Measurements from ENCODE around the gene TSPOAP1. TPM values are rescaled to one million over a fixed set of nuclear protein-coding genes. Genes with fewer than 3 reads are reported as not detected.

TSPOAP1 gene
- total RNA-seq, 1 experiment from 2014 or later, result 10.9 TPM

DNA sequence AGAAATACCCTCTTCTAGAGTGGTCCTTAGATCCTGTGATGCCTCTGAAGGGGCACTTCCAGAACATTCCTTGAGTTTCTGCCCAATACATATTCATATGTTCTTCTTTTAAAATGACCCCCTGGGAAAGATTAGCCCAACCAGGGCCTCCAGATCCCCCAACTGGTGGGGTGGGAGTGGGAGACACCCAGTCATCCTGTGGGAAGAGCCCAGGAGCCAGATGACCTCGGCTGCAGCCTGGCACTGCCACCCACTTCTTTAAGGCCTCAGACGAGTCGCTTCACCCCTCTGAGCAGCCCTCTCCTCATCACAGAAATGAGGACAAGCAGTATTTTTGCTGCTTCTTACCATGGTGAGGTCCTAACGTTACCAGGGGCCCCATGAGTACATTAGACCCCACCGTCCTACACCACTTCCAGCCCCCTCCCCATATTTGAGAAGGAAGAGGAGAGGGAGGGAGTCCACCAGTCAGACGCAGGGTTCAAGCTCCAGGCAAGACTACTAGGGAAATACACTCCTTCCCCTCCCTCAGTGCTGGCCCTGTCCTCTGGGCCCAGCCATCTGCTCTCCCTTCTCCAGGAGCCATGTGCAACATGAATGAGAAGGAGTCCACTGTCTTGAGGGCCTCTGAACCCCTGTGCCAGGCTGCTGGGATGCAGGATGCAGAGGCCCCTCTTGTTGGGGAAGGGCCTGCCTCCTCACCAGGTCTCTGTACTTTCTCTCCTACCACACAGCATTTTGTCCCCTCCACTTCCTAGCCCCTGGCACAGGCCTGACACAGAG is 59.6 kb downstream of the TSPOAP1 start:
- Mint-ChIP-seq H3K27ac (no peak overlapping the region), H3K36me3 (no peaks in the 10 kb centered on the region), H3K9me3 (no peaks in the 10 kb centered on the region), H3K4me1 (no peaks in the 10 kb centered on the region), H3K4me3 (no peak overlapping the region), H3K27me3 (ENCODE audit: low read depth) (peaks cover 19% of the 10 kb centered on the region)
- no peak for DNase-seq (ENCODE audit: low spot score)
- POLR2A ChIA-PET, result no interaction called here
- CTCF ChIA-PET, result interaction anchor here (1.1 kb wide), 1 partner anchor 19 kb away, joined by 4 read pairs; no protein-coding TSS in a partner anchor
- no peak for ATAC-seq
- TF ChIP-seq OVOL2 (CRISPR knock-in tag; IDR thresholded peaks at IDR 0.05; ENCODE audit: borderline replicate concordance) (no peak), HMGA2 (CRISPR knock-in tag; IDR thresholded peaks at IDR 0.05) (no peak), IRF2 (CRISPR knock-in tag; IDR thresholded peaks at IDR 0.05; ENCODE audit: borderline replicate concordance, low read depth) (no peak), ZNF263 (CRISPR knock-in tag; IDR thresholded peaks at IDR 0.05; ENCODE audit: low read depth) (no peak), SP1 (CRISPR knock-in tag; conservative IDR thresholded peaks at IDR 0.05) (no peak), NFATC4 (CRISPR knock-in tag; IDR thresholded peaks at IDR 0.05) (no peak), NR3C1 (CRISPR knock-in tag; conservative IDR thresholded peaks at IDR 0.05; ENCODE audit: low read depth) (no peak), CBFB (CRISPR knock-in tag; IDR thresholded peaks at IDR 0.05; ENCODE audit: low read depth) (no peak), ZNF317 (CRISPR knock-in tag; IDR thresholded peaks at IDR 0.05; ENCODE audit: borderline replicate concordance, low read depth) (no peak), TEAD1 (CRISPR knock-in tag; IDR thresholded peaks at IDR 0.05) (no peak), FOXK1 (CRISPR knock-in tag; IDR thresholded peaks at IDR 0.05) (no peak)
- TF ChIP-seq, protein P1, sequence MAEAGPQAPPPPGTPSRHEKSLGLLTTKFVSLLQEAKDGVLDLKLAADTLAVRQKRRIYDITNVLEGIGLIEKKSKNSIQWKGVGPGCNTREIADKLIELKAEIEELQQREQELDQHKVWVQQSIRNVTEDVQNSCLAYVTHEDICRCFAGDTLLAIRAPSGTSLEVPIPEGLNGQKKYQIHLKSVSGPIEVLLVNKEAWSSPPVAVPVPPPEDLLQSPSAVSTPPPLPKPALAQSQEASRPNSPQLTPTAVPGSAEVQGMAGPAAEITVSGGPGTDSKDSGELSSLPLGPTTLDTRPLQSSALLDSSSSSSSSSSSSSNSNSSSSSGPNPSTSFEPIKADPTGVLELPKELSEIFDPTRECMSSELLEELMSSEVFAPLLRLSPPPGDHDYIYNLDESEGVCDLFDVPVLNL (CRISPR knock-in tag; IDR thresholded peaks at IDR 0.05; ENCODE audit: borderline replicate concordance, low read depth), result no peak
- TF ChIP-seq, protein P2, sequence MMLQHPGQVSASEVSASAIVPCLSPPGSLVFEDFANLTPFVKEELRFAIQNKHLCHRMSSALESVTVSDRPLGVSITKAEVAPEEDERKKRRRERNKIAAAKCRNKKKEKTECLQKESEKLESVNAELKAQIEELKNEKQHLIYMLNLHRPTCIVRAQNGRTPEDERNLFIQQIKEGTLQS (CRISPR knock-in tag; conservative IDR thresholded peaks at IDR 0.05), result no peak
- TF ChIP-seq, protein P3, sequence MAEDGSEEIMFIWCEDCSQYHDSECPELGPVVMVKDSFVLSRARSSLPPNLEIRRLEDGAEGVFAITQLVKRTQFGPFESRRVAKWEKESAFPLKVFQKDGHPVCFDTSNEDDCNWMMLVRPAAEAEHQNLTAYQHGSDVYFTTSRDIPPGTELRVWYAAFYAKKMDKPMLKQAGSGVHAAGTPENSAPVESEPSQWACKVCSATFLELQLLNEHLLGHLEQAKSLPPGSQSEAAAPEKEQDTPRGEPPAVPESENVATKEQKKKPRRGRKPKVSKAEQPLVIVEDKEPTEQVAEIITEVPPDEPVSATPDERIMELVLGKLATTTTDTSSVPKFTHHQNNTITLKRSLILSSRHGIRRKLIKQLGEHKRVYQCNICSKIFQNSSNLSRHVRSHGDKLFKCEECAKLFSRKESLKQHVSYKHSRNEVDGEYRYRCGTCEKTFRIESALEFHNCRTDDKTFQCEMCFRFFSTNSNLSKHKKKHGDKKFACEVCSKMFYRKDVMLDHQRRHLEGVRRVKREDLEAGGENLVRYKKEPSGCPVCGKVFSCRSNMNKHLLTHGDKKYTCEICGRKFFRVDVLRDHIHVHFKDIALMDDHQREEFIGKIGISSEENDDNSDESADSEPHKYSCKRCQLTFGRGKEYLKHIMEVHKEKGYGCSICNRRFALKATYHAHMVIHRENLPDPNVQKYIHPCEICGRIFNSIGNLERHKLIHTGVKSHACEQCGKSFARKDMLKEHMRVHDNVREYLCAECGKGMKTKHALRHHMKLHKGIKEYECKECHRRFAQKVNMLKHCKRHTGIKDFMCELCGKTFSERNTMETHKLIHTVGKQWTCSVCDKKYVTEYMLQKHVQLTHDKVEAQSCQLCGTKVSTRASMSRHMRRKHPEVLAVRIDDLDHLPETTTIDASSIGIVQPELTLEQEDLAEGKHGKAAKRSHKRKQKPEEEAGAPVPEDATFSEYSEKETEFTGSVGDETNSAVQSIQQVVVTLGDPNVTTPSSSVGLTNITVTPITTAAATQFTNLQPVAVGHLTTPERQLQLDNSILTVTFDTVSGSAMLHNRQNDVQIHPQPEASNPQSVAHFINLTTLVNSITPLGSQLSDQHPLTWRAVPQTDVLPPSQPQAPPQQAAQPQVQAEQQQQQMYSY (CRISPR knock-in tag; IDR thresholded peaks at IDR 0.05), result no peak
- TF ChIP-seq, protein P4, sequence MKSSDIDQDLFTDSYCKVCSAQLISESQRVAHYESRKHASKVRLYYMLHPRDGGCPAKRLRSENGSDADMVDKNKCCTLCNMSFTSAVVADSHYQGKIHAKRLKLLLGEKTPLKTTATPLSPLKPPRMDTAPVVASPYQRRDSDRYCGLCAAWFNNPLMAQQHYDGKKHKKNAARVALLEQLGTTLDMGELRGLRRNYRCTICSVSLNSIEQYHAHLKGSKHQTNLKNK (CRISPR knock-in tag; IDR thresholded peaks at IDR 0.05), result no peak
- TF ChIP-seq, protein P5, sequence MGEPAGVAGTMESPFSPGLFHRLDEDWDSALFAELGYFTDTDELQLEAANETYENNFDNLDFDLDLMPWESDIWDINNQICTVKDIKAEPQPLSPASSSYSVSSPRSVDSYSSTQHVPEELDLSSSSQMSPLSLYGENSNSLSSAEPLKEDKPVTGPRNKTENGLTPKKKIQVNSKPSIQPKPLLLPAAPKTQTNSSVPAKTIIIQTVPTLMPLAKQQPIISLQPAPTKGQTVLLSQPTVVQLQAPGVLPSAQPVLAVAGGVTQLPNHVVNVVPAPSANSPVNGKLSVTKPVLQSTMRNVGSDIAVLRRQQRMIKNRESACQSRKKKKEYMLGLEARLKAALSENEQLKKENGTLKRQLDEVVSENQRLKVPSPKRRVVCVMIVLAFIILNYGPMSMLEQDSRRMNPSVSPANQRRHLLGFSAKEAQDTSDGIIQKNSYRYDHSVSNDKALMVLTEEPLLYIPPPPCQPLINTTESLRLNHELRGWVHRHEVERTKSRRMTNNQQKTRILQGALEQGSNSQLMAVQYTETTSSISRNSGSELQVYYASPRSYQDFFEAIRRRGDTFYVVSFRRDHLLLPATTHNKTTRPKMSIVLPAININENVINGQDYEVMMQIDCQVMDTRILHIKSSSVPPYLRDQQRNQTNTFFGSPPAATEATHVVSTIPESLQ (CRISPR knock-in tag; IDR thresholded peaks at IDR 0.05), result no peak

DNA sequence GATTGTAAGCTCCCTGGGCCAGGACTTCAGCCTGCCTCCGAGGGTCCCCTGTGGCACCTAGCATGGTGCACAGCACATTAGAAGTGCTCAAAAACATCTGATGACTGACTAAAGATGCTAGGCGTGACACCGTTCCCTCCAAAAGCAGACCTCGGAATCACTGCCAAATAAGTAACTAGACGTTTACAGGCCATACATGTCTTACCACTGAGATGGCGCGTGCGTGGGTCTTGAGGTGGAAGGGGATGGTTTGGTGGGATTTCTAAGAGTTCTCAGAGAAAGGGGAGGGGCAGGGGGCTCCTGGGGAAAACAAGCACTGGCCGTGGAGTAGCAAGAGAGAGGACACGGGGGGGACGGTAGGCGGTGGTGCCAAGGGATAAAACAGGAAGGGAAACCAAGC is 60.3 kb downstream of the TSPOAP1 start:
- no peak for ATAC-seq
- POLR2A ChIA-PET, result interaction anchor here (0.6 to 0.7 kb wide), 2 partner anchors 18 to 58 kb away, joined by 3 to 10 read pairs; no protein-coding TSS in a partner anchor
- no peak overlapping the region for H3K27ac Mint-ChIP-seq
- CTCF ChIA-PET, result interaction anchor here (0.9 to 1.1 kb wide), 4 partner anchors 11 to 69 kb away, joined by 3 to 4 read pairs (median 3); no protein-coding TSS in a partner anchor
- H3K4me1 Mint-ChIP-seq, result no peaks in the 10 kb centered on the region
- no peak for DNase-seq (ENCODE audit: low spot score)
- no peaks in the 10 kb centered on the region for H3K36me3 Mint-ChIP-seq
- no peak overlapping the region for H3K4me3 Mint-ChIP-seq
- H3K27me3 Mint-ChIP-seq (ENCODE audit: low read depth), result peaks cover 25% of the 10 kb centered on the region
- no peaks in the 10 kb centered on the region for H3K9me3 Mint-ChIP-seq
- TF ChIP-seq, protein P6, sequence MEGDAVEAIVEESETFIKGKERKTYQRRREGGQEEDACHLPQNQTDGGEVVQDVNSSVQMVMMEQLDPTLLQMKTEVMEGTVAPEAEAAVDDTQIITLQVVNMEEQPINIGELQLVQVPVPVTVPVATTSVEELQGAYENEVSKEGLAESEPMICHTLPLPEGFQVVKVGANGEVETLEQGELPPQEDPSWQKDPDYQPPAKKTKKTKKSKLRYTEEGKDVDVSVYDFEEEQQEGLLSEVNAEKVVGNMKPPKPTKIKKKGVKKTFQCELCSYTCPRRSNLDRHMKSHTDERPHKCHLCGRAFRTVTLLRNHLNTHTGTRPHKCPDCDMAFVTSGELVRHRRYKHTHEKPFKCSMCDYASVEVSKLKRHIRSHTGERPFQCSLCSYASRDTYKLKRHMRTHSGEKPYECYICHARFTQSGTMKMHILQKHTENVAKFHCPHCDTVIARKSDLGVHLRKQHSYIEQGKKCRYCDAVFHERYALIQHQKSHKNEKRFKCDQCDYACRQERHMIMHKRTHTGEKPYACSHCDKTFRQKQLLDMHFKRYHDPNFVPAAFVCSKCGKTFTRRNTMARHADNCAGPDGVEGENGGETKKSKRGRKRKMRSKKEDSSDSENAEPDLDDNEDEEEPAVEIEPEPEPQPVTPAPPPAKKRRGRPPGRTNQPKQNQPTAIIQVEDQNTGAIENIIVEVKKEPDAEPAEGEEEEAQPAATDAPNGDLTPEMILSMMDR (IDR thresholded peaks at IDR 0.05), result no peak
- no peak for TF ChIP-seq MYBL2 (CRISPR knock-in tag; IDR thresholded peaks at IDR 0.05)
- TF ChIP-seq GTF2I (CRISPR knock-in tag; conservative IDR thresholded peaks at IDR 0.05), result no peak
- TF ChIP-seq PRRX2 (CRISPR knock-in tag; IDR thresholded peaks at IDR 0.05), result no peak
- no peak for TF ChIP-seq NFE2L1 (CRISPR knock-in tag; IDR thresholded peaks at IDR 0.05)
- TF ChIP-seq, protein P7, sequence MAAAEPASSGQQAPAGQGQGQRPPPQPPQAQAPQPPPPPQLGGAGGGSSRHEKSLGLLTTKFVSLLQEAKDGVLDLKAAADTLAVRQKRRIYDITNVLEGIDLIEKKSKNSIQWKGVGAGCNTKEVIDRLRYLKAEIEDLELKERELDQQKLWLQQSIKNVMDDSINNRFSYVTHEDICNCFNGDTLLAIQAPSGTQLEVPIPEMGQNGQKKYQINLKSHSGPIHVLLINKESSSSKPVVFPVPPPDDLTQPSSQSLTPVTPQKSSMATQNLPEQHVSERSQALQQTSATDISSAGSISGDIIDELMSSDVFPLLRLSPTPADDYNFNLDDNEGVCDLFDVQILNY (CRISPR knock-in tag; IDR thresholded peaks at IDR 0.05), result no peak
- TF ChIP-seq ZNF423 (CRISPR knock-in tag; IDR thresholded peaks at IDR 0.05), result no peak
- no peak for TF ChIP-seq ZNF416 (CRISPR knock-in tag; IDR thresholded peaks at IDR 0.05)
- TF ChIP-seq NR2C2 (CRISPR knock-in tag; IDR thresholded peaks at IDR 0.05), result no peak
- no peak for TF ChIP-seq FOXP1 (CRISPR knock-in tag; IDR thresholded peaks at IDR 0.05; ENCODE audit: borderline replicate concordance)

All from WTC11 (cell line).